IMR-90 (cell line): Measurements from ENCODE around the gene CDKL5.

Source experiments
- BHLHE40 ChIP-seq: fragments of 150-350 bp; IDR thresholded peaks from 2 replicates; pipeline ENCODE4 v1.6.1; 2016; ENCODE audit warnings: mild to moderate bottlenecking, low read depth, low read length
- CHD1 ChIP-seq: IDR thresholded peaks from 2 replicates; pipeline ENCODE4 v1.6.1; 2012; ENCODE audit warnings: low read depth, low read length, improper control_type of control experiment
- CTCF ChIP-seq: conservative IDR thresholded peaks from 2 replicates; pipeline ENCODE4 v1.5.1; 2012; ENCODE audit warnings: mild to moderate bottlenecking, low read depth, low read length, improper control_type of control experiment
- MAFK ChIP-seq: IDR thresholded peaks from 2 replicates; pipeline ENCODE4 v1.6.1; 2012; ENCODE audit warnings: low read depth, low read length, improper control_type of control experiment
- MAZ ChIP-seq: IDR thresholded peaks from 2 replicates; pipeline ENCODE4 v1.6.1; 2012; ENCODE audit warnings: low read depth, mild to moderate bottlenecking, low read length, improper control_type of control experiment, moderate library complexity, borderline replicate concordance
- MXI1 ChIP-seq: IDR thresholded peaks from 2 replicates; pipeline ENCODE4 v1.6.1; 2012; ENCODE audit warnings: low read depth, mild to moderate bottlenecking, low read length, moderate library complexity, borderline replicate concordance
- NFE2L2 ChIP-seq: fragments of 150-350 bp; IDR thresholded peaks from 2 replicates; pipeline ENCODE4 v1.6.1; 2016; ENCODE audit warnings: low read depth, mild to moderate bottlenecking, low read length
- POLR2A ChIP-seq: IDR thresholded peaks from 2 replicates; pipeline ENCODE4 v1.6.1; 2012; ENCODE audit warnings: mild to moderate bottlenecking, low read depth, low read length
- RAD21 ChIP-seq: IDR thresholded peaks from 2 replicates; pipeline ENCODE4 v1.6.1; 2012; ENCODE audit warnings: low read length, improper control_type of control experiment
- TF ChIP-seq, protein P1 (sequence below): fragments of 150-350 bp; IDR thresholded peaks from 2 replicates; pipeline ENCODE4 v1.6.1; 2016; ENCODE audit warnings: low read depth, mild to moderate bottlenecking, low read length, moderate library complexity, borderline replicate concordance
- TF ChIP-seq, protein P2 (sequence below): fragments of 150-350 bp; IDR thresholded peaks from 2 replicates; pipeline ENCODE4 v1.6.1; 2017; ENCODE audit warnings: mild to moderate bottlenecking, antibody characterized with exemption, low read length, low read depth

- TF ChIP-seq CTCF (no peak), POLR2A (no peak), MXI1 (no peak), CHD1 (no peak), BHLHE40 (no peak), MAFK (no peak), MAZ (no peak), NFE2L2 (no peak), RAD21 (no peak)
- TF ChIP-seq, protein P1, sequence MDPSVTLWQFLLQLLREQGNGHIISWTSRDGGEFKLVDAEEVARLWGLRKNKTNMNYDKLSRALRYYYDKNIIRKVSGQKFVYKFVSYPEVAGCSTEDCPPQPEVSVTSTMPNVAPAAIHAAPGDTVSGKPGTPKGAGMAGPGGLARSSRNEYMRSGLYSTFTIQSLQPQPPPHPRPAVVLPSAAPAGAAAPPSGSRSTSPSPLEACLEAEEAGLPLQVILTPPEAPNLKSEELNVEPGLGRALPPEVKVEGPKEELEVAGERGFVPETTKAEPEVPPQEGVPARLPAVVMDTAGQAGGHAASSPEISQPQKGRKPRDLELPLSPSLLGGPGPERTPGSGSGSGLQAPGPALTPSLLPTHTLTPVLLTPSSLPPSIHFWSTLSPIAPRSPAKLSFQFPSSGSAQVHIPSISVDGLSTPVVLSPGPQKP: no peak
- TF ChIP-seq, protein P2, sequence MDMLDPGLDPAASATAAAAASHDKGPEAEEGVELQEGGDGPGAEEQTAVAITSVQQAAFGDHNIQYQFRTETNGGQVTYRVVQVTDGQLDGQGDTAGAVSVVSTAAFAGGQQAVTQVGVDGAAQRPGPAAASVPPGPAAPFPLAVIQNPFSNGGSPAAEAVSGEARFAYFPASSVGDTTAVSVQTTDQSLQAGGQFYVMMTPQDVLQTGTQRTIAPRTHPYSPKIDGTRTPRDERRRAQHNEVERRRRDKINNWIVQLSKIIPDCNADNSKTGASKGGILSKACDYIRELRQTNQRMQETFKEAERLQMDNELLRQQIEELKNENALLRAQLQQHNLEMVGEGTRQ: no peak
Observed at GRCh38 chrX:18537524-18537923, 112.1 kb downstream of the CDKL5 start.
